Islet of Langerhans (tissue), 1 donor: ENCODE data around the gene TRIM9.

ENCODE experiments used
- FAIRE-seq: peaks from one replicate; lab custom pipeline; 2011; peaks lifted over from hg19 to GRCh38; lab: Jason Lieb, UNC

TRIM9 gene

GRCh38 chr14:50932592-50933495, 162.1 kb downstream of the TRIM9 start:
- FAIRE-seq = no peak

GRCh38 chr14:50932156-50932555, 162.7 kb downstream of the TRIM9 start:
- FAIRE-seq = no peak

GRCh38 chr14:50931559-50931958, 163.3 kb downstream of the TRIM9 start:
- no peak for FAIRE-seq

GRCh38 chr14:50929506-50929905, 165.4 kb downstream of the TRIM9 start:
- FAIRE-seq = no peak

GRCh38 chr14:50928002-50928635, 166.8 kb downstream of the TRIM9 start:
- FAIRE-seq = no peak

- no peak for FAIRE-seq
These were observed 168.0 kb downstream of the TRIM9 start for GRCh38 chr14:50926851-50927386.
